GM21390 (cell line): ENCODE data around the gene APBA2.

Experiments
- ATAC-seq: cut with Tn5 transposase; IDR thresholded peaks from one replicate; pipeline ENCODE4 v1.9.1; 2021; ENCODE audit not compliant: unreplicated experiment

APBA2 gene

DNA sequence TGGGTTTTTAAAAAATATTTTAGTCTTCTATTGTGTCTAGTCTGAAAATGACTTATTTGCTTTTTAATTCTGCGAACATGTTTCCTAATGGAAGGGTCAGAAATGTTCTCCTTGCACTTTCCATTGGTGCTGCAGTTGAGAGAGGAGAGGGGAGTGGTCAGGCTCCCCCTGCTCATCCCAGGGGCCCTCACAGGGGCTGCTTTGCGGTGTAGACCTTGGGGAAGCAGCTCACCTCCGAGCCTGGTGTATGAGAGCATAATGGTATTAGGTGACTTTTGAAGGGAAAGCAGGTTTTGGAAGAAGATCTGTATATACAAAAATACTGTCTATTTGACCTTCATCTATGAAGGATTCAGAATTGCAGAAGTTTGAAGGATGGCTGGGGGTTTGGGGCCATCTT is 28.3 kb downstream of the APBA2 start:
- ATAC-seq, result no peak

DNA sequence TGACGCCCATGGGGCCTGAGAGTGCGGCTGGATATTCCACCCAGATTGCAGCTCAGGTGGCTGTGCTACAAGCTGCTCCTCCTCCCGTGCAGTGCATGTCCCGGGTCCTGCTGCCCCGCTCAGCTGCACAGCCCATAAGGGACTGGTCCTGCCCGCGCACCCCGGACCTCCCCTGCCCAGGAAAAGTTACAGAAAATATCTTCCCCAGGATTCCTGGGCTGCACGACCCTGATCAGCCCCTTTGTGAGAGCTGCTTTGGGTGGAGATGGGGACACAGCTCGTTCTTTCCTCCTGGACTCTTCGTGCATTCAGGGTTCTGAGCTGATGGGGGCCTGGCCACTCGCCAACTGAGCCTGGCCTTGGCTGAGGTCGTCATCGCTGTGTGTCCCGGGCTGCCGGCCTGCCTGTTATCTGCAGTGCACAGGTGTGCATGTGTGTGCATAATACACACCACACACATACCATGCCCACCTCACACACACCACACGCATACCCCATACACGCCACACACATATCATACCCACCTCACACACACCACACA is 28.8 kb downstream of the APBA2 start:
- no peak for ATAC-seq

DNA sequence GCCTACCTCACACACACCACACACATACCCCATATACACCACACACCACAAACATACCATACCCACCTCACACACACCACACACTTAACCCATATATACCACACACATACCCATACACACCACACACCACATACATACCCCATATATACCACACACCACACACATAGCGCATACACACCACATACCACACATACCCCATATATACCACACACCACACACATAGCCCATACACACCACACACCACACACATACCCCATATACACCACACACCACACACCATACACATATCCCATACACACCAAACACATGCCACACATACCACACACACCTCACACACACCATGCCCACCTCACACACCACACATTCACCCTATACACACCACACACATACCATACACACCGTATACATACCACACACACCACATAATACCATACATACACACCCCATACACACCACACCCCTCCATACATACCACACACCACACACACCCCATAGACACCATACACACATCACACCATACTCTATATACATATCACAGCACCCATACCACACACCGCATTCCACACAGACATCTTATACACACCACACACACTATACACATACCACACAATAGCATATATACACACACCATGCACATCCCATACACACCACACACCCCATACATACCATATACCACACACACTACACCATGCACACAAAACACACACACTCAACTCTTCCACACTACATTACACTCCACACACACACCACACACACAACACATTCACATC is 29.5 kb downstream of the APBA2 start:
- ATAC-seq, result no peak

DNA sequence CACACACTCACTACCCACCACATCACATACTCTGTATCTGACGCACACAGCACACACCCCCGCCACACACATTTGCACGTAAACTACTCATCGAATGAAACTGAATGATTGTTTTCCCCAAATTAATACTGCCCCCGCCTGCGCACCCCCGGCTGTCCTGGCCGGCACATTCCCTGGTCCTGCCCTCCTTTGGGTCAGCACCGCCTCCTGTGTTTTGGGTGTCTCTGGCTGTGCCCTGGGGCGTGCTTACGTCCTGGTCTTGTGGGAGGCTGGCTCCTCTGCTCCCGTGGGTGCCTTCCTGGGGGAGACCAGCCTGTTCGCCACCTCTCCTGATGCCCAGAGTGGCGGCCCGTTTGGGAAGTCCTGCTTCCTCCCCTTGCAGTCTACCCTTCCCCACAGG is 30.2 kb downstream of the APBA2 start:
- no peak for ATAC-seq

DNA sequence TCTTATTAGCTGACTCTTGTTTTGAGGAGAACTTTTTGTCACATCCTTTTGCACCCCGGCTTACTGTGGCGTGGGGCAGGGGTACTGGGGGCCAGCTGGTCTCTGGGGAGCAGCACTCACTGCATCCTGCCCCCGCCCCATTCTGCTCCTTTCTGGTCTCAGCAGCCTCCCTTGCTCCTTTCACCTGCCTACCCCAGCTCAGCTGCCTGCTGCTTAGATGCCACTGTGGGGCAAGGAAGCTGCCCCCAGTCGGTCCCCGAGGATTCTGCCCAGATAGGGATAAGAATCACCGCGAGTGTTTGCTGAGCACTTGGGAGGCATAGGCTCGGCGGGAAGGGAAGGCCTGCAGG is 32.0 kb downstream of the APBA2 start:
- ATAC-seq, result no peak

DNA sequence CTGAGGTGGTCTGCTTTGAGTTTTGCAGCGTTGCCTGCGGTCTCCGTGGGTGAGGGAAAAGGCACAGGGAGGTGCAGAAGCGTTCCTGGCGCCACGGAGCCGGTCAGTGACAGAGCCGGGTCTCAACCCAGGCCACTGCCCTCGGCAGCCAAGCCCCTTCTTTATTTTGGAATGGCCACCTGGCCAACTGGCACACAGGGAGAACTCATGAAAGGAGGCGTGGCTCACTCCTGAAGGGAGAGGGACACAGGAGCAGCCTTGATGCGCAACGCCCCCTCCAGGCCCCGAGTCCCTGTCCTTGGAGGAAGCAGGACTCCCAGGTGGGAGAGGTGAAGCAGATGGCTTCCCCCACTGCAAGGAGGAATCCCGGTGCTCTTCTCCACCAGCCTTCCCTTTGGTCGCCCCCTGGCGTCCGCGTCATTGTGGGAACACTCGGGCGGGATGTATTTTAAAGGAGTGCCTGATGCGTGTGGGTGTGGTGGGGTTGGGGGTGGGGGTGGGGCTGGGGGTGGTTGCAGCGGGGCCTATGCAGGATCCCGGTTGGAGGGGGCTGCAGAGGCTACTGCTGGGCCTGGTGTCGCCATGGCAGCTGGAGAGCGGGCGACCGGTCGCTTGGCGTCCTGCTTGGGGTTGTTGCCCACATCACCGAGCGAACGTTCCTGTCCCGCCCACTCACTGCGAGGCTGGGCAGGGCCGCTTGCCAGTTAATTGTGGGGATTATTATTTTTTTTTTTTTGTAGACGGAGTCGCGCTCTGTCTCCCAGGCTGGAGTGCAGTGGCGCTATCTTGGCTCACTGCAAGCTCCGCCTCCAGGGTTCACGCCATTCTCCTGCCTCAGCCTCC is 32.6 kb downstream of the APBA2 start:
- ATAC-seq, result no peak

DNA sequence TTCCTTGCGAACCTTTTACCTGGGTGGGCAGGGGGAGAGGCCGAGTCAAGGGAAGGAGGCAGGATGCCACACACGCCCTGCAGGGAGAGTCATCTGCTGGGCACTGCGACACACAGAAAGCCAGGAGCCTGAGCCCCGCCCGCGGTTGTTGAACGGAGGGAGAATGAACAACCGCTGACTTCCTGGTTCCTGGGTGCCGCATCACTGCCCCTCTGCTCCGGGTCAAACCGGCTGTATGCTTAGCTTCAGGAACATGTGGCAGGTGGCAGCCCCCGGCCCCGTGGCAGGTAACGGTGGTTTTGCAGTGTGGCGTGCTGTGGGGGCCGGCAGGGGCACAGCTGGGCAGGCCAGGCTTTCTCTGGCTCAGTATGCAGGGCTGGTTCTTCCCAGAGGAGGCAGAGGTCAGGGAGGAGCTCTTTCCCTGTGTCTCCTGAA is 33.4 kb downstream of the APBA2 start:
- no peak for ATAC-seq

DNA sequence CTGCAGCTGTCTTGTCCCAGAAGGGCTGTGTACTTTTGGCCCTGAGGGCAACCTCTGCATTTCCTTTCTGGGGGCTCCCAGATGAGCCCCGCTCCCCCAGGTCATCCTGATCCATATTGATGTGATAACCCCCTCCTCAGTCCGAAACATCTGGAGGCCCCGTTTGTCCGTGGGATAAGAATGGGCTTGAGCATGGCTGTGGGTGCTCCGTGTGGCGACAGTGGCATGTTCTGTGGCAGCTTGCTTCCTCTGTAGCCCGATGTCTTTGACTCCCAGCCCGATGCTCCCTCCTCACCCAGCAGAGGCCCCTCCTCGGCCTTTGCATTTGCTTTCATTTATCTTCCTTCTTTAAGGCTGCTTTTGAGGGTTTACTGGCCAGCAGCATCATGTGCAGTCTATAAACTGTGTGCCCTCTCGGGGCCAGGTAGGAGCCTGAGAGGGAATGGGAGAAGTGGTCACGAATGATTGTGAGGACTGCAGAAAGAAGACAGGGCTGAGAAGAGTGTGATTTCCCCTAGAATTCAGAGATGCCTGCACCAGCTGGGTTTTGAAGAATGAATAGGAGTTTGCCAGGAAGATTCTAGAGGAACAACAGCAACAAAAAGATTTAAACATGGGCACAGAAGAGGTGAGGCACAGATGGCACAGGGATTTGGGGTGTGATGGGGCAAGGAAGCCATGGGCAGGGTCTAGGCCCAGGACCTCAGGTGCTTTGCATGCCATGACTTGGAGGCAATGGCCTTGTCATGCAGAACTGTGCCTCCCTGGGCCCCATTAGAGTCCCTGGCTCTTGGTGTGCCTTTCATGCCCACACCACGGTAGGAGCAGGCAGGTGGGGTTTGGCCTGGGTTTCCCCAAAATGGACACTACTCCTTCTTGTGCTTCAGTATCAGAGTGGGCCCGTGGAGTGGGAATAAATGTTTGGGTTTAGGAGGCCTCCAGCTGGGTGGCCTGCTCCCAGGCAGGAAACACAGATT is 34.2 kb downstream of the APBA2 start:
- ATAC-seq, result no peak

DNA sequence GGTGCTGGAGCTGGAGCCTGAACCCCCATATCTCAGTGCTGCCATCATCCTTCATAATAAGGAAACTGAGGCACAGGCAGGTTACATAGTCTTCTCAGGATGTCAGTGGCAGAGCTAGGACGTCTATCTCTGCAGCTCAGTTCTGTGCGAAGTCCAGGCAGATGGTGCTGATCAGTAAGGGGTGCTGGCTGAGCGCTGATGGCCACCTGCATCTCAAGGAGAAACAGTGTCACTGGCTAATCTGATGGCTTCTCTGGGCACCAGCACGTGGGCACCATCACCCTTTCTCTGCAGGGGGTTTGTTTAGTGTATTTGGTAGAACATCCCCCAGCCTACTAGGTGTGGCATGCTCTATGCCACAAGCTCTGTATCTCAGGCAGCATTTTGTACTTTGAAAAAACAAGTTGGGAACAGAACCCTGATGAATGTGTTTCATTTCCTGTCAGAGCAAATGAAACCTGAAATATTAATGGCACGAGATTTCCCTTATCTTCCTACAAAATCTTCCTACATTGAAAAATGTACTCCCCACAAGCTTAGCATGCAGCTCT is 35.1 kb downstream of the APBA2 start:
- ATAC-seq, result no peak

DNA sequence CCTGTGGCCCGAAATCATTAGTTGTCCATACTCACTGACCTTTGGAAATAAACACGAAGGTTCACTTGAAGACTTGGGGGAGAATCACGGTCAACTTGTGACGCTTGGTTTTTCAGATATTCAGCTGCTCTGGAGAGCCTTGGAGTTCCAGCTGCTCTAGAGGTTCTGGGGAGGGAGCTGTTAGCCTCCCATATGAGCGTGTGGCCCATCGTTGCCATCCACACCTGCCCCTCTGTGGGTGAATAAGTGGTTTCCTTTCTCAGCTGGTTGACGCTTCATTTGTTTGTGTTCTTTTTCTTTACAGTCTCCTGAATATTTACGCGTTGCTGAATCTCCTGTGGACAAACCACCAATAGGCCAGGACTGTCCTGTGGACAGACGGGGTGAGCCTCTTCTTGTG is 35.6 kb downstream of the APBA2 start:
- no peak for ATAC-seq

DNA sequence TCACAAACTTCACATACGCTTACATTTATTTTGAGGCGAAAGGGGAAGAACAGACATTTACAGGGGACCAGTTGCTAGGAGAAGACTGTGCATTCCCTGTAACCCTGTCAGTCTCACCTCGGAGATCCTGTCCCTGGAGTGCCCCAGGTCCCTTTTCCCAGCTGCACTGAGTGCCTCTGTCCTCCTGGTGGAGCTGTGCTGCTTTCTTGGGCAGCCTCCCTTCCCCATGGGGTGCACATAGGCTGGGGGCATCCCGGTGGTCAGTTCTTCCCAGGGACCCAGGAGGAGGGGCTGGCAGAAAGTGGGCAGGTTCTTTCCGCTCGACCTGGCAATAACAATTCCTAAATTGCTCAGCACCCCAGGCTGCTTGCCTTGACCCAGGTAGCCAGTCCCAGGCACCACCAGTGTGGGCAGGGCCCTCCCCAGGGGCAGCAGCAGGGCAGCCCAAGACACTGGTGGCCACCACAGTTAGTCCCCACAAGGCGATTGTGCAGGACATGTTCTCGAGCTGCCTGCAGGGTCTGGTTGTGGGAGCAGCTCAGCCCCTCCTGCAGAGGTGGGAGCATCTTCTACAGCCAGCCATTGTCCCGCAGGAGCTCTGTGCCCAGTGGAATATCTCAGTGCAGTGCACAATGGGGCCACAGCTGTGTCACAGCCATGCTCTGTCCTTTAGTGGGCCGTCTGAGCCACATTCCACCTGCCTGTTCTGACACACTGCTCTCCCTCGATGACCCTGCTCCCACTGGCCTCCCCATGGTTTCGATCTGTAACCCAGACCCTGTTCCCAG is 36.3 kb downstream of the APBA2 start:
- no peak for ATAC-seq

DNA sequence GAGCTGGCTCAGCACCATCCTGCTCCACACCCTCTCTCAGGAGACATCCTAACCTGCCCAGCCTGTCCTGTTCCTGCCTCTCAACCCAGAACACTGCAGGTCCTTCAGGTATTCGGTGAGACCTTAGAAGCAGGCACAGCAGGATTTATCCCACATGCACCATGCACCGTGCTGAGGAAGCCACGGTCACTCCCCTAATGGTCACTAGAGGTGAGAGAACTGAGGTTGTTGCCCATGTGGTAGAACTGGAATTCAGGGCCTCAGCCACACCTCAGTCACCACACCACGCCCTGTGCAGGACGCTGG is 36.9 kb downstream of the APBA2 start:
- no peak for ATAC-seq

DNA sequence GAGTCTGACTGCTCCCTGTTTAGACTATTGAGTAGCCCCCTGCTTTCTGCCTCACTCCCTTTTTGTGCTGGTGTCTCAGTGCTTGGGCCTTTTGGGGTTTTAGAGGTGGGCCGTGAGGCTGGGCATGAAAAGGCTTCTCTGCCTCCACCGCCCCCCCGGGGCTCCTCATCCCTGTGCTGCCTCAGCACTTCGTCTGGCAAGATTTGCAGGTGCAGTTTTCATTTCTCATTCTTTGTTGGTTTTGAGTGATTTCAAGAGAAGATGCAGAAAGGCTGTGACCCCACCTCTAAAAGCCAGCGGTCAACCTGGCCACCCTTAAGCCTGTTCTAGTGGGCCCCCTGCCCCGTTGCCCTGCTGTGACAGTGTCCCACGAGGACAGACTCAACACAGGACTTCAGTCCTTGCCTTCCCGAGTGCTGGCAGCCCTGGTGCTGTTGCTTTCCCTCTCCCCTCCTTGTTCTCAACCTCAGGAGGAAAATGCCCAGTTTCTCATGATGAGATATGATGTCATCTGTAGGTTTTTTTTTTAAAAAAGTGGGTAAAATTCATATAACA is 38.0 kb downstream of the APBA2 start:
- no peak for ATAC-seq

DNA sequence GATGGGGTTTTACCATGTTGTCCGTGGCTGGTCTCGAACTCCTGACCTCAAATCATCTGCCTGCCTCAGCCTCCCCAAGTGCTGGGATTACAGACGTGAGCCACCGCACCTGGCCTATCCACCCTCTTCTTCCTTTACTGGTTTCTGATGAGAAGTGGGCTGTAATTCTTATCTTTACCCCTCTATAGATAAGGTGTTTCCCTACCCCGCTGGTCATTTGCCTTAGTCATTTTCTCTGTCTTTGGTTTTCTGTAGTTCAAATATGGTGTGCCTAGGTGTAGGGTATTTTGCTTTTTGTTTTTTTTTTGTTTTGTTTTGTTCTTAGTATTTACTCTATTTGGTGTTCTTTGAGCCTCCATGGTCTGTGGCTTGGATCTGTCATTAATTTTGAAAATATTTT is 41.3 kb downstream of the APBA2 start:
- ATAC-seq, result no peak

DNA sequence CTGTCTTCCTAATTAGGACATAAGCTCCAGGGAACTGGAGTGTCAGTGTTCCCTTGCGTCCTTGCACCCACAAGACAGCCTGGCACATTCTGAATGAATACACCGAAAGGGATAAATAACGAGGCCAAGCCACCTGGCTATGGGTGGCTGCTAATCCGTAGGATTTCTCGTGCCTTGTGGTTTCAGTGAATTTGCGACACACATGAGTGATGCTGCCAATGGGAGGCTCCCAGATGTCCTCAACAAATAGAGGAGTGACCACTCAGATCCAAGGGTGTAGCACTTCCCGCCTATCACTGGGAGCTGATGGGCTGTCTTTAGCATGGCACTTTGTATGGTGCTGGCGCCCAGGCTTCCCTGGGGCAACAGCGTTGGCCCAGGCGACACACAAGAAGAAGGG is 43.4 kb downstream of the APBA2 start:
- ATAC-seq, result no peak

DNA sequence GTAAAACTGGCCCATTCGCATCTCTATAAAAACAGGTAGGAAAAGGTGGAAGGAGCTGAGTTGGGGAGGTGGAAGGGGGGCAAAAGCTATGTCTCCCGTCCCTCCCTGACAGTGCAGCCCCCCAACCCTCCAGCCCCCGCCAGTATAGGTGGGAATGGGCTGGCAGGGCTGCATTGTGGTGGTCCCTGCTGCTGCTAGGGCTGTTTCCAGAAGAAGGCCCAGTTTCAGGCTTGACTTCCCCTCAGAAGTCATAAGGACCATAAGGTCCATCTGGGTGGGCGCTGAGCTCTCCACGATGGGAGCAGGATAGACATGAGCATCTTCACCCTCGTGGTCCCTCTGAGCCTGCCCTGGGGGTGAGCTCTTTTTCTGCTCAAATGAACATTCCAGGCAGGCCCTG is 44.2 kb downstream of the APBA2 start:
- ATAC-seq, result no peak

DNA sequence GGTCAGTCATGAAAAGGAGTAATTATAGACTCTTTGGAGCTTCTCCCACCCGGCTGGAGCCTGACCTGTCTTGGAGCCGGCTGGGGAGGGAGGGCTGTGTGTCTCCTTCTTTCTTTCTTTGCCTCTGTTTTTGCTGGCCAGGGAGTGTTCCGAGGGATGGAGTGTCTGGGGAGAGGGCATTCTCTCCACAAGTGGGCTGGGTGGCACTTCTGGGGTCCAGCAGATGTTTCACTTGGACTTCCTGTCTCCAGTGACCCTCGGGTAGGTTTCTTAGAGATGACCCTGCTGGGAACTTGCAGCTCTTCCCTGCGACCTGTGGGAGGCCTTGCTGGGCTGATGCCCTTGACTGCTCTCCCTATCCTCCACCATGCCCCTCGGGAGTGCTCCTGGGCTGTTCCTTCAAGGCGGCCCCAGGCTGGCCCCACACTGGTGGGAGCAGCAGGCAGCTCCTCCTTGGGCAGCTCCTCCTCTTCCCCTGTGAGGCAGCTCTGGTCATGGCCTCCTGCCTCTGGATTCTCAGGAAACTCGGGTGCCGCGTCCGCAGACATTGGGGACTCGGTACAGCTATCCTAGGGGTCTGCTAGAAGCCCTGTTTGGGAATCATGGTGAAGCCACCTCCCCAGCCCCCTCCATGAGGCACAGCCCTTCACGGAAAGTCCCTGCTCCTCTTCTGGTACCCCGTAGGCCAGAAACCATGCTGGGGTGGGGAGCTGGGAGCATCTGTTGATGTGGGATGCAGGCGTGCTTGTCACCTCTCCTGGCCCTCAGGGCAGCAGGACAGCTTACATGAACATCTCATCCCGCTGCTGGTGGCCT is 44.9 kb downstream of the APBA2 start:
- no peak for ATAC-seq

DNA sequence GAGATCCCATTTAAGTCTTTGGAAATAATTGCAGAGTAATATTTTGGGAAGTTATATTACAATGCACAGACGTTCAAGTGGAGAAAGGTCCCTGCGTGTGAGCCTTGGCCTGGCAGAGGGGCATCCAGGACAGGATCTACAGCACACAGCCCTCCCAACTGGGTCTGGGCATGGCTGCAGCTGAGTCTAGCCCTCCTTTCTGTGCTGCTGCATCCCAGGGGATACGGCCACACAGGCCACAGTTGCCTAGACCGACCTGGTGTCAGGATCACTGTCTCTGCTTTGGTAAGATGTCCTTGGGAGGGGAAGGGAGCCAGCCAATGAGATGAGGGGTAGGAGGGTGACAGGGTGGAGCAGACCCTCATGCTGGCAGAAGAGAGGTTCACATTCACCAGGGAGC is 46.1 kb downstream of the APBA2 start:
- ATAC-seq, result no peak

DNA sequence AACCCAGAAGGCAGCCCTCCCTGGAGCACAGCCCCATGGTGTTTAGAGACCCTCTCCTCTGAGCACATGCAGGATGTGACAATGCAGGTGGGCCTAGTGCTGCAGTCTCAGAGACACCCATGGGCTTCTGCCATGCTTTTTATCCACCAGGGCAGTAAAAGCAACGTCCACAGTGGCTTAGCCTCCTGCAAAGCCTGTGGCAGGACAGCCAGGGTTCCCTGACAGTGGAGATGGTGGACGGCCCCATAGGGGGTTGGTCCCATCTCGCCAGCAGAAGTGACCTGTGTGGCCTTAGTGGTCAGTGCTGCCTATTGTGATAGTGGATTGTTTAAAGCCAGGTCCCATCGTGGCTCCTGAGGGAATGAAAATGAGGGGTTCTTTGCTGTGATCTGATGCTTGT is 46.6 kb downstream of the APBA2 start:
- ATAC-seq, result no peak
